HL-60 (cell line): Measurements from ENCODE around the gene PDZD4.
A peak's percentile ranks its signal among the peaks of the same experiment; 100 is the strongest.

ENCODE experiments used
- CTCF ChIP-seq: IDR thresholded peaks from one replicate; pipeline ENCODE4 v1.5.1; 2011; ENCODE audit warnings: low read length, control low read depth, inconsistent platforms; ENCODE audit not compliant: insufficient read depth
- REST ChIP-seq: IDR thresholded peaks from 2 replicates; pipeline ENCODE4 v1.6.1; 2012; ENCODE audit warnings: low read depth; ENCODE audit not compliant: insufficient replicate concordance
- SPI1 ChIP-seq: IDR thresholded peaks from 2 replicates; pipeline ENCODE4 v1.6.1; 2012; ENCODE audit warnings: low read depth, mild to moderate bottlenecking, borderline replicate concordance

- TF ChIP-seq CTCF, result no peak
- TF ChIP-seq SPI1, result no peak
- peak; percentile 81 for TF ChIP-seq REST
These were observed 2.4 kb upstream of the PDZD4 start for GRCh38 chrX:153832728-153833127.
